Fibroblast of lung (primary cell): Measurements from ENCODE around the gene DNM3. TPM values are rescaled to one million over a fixed set of nuclear protein-coding genes. Genes with fewer than 3 reads are reported as not detected.
A peak's percentile ranks its signal among the peaks of the same experiment; 100 is the strongest.

Source experiments
- DNase-seq, 2 donors: peaks; one replicate each; pipeline versions ENCODE4 v3.0.0 to v3.0.0-alpha.2; 2010; ENCODE audit warnings: low read depth in 2 of 2
- H2AFZ ChIP-seq: 2 replicates; pipeline ENCODE4 v1.5.1; 2012; ENCODE audit warnings: low read length, control low read depth, inconsistent platforms
- H3K27ac ChIP-seq: 2 replicates; pipeline ENCODE4 v1.5.1; 2011; ENCODE audit warnings: low read length, control low read depth; ENCODE audit not compliant: insufficient read depth
- H3K27me3 ChIP-seq: 2 replicates; pipeline ENCODE4 v1.5.1; 2011; ENCODE audit warnings: mild to moderate bottlenecking, low read length; ENCODE audit not compliant: control insufficient read depth, insufficient read depth
- H3K36me3 ChIP-seq: 2 replicates; pipeline ENCODE4 v1.5.1; 2011; ENCODE audit warnings: low read length; ENCODE audit not compliant: control insufficient read depth, insufficient read depth
- H3K4me1 ChIP-seq: 2 replicates; pipeline ENCODE4 v1.5.1; 2011; ENCODE audit warnings: low read length; ENCODE audit not compliant: control insufficient read depth, insufficient read depth; ENCODE audit errors: extremely low read depth
- H3K4me2 ChIP-seq: 2 replicates; pipeline ENCODE4 v1.5.1; 2011; ENCODE audit warnings: low read length, control low read depth; ENCODE audit not compliant: insufficient read depth; ENCODE audit errors: extremely low read depth
- H3K4me3 ChIP-seq, 4 experiments: fragments of 200-600 bp in 1 of 4; sonication (generic) in 1 of 4; replicated peaks in 1 of 4; 2 replicates each; pipeline ENCODE4 v1.5.1; 2011 to 2016; ENCODE audit warnings: low read length in 4 of 4, low read depth in 3 of 4, mild to moderate bottlenecking in 3 of 4, control low read depth in 2 of 4, inconsistent platforms in 1 of 4, mixed read lengths in 1 of 4; ENCODE audit not compliant: insufficient read depth in 1 of 4; ENCODE audit errors: control extremely low read depth in 1 of 4
- H3K79me2 ChIP-seq: 2 replicates; pipeline ENCODE4 v1.5.1; 2012; ENCODE audit warnings: mild to moderate bottlenecking, low read length, inconsistent platforms; ENCODE audit not compliant: control insufficient read depth, insufficient read depth
- H3K9ac ChIP-seq: 2 replicates; pipeline ENCODE4 v1.5.1; 2011; ENCODE audit warnings: mild to moderate bottlenecking, low read length, control low read depth; ENCODE audit not compliant: insufficient read depth
- H3K9me3 ChIP-seq: 2 replicates; pipeline ENCODE4 v1.5.1; 2012; ENCODE audit warnings: low read depth, low read length; ENCODE audit not compliant: control insufficient read depth, insufficient read depth
- H4K20me1 ChIP-seq: 2 replicates; pipeline ENCODE4 v1.5.1; 2011; ENCODE audit warnings: low read length; ENCODE audit not compliant: control insufficient read depth, insufficient read depth; ENCODE audit errors: extremely low read depth
- CTCF ChIP-seq, 2 donors: IDR thresholded peaks in 1 of 2; conservative IDR thresholded peaks in 1 of 2; 1 replicate in 1 of 2; 2 replicates in 1 of 2; pipeline ENCODE4 v1.5.1; 2011 to 2012; ENCODE audit warnings: low read length in 2 of 2, control low read depth in 1 of 2, inconsistent platforms in 1 of 2, low read depth in 1 of 2, mild to moderate bottlenecking in 1 of 2
- EZH2 ChIP-seq: IDR thresholded peaks from 2 replicates; pipeline ENCODE4 v1.5.1; 2012; ENCODE audit warnings: low read length, control low read depth, mild to moderate bottlenecking; ENCODE audit errors: missing control alignments
- polyA plus RNA-seq, 2 donors: library from polyadenylated mRNA; depleted of rRNA in 1 of 2; stranded (reverse) in 1 of 2; unstranded in 1 of 2; fragments of >200 nt; gene quantifications; 2 replicates each; pipeline ENCODE4 v1.2.1, GENCODE V29; 2011 to 2012; ENCODE audit warnings: missing spikeins in 1 of 2
- total RNA-seq: library from RNA; depleted of rRNA; stranded (reverse); fragments of >200 nt; gene quantifications from 2 replicates; pipeline ENCODE4 v1.2.1, GENCODE V29; 2014

DNM3 gene
- total and polyA plus RNA-seq, 2 donors (not counting 1 experiment from before 2014, with no cell fraction given) = 1.6 to 3.6 TPM

DNA sequence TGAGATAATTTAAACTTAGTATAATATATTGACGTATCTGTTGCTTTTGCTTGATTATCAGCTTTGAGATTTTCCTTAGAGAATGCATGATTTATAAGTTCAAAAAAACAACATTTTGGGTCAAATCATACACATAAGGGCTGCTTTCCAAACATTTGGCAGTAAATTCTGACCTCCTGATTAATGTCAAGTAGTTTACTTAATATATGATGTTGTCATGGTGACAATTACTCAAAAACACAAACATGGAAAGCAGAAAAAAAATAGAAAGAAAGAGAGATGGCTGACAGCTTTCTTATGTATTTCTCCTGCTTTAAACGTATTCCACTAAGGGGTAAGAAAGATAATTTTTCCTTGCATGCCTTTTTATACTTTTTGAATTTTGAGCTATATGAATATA lies 320.9 kb downstream of the DNM3 start:
- DNase-seq = no peak
- Histone ChIP-seq H3K27me3 (no peaks in the 10 kb centered on the region), H3K4me3 (no peak overlapping the region), H3K4me1 (no peaks in the 10 kb centered on the region), H3K9ac (no peak overlapping the region), H3K9me3 (no peaks in the 10 kb centered on the region), H3K27ac (no peak overlapping the region), H4K20me1 (no peaks in the 10 kb centered on the region), H2AFZ (no peak overlapping the region), H3K4me2 (no peak overlapping the region), H3K79me2 (no peaks in the 10 kb centered on the region), H3K36me3 (no peaks in the 10 kb centered on the region)
- TF ChIP-seq EZH2 = no peak
- TF ChIP-seq CTCF (conservative IDR thresholded peaks at IDR 0.05 in 1 of 2, IDR thresholded peaks at IDR 0.05 in 1 of 2; ENCODE audit: low read depth in 1 of 2, low read length in 2 of 2) = no peak

DNA sequence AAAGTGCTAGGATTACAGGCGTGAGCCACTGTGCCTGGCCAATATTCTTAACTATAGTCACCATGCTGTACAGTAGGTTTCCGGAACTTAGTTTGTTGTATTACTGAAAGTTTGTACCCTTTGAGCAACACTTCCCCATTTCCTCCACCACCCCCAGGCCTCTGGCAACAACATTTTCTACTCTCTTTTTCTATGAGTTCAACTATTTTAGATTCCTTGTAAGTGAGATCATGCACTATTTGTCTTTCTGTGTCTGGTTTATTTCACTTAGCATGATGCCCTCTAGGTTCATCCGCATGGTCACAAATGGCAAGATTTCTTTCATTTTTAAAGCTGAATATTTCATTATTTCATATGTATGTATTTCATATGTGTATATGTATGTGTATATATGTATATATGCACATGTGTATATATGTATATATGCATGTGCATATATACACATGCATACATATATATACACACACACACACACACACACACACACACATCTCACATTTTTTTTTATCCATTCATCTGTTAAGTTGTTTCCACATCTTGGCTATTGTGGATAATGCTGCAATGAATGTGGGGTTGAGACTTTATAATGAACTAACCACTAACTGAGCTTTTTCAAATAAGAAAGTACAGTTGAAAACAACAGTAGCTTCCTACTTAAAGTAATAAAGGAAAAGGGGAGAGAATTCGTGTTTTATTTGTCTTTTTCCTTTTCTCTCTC lies 322.4 kb downstream of the DNM3 start:
- Histone ChIP-seq H3K4me2 (no peak overlapping the region), H3K4me1 (peaks cover 5% of the 10 kb centered on the region)
- peak; percentile 46 to 74 for DNase-seq

GRCh38 chr1:172165403-172165802 lies 324.1 kb downstream of the DNM3 start:
- Histone ChIP-seq H3K27ac (no peak overlapping the region), H3K9ac (no peak overlapping the region), H3K9me3 (no peaks in the 10 kb centered on the region), H3K36me3 (no peaks in the 10 kb centered on the region), H3K4me3 (no peak overlapping the region), H4K20me1 (no peaks in the 10 kb centered on the region), H3K4me2 (no peak overlapping the region), H3K79me2 (no peaks in the 10 kb centered on the region), H3K4me1 (peaks cover 5% of the 10 kb centered on the region), H3K27me3 (no peaks in the 10 kb centered on the region), H2AFZ (no peak overlapping the region)
- no peak for DNase-seq
- no peak for TF ChIP-seq CTCF (conservative IDR thresholded peaks at IDR 0.05 in 1 of 2, IDR thresholded peaks at IDR 0.05 in 1 of 2; ENCODE audit: low read depth in 1 of 2, low read length in 2 of 2)
- TF ChIP-seq EZH2 = no peak

More for the DNA sequence above, 322.4 kb downstream of the DNM3 start:
- no peak for TF ChIP-seq CTCF (conservative IDR thresholded peaks at IDR 0.05 in 1 of 2, IDR thresholded peaks at IDR 0.05 in 1 of 2; ENCODE audit: low read depth in 1 of 2, low read length in 2 of 2)
- no peak for TF ChIP-seq EZH2
- Histone ChIP-seq H4K20me1 (no peaks in the 10 kb centered on the region), H2AFZ (no peak overlapping the region), H3K9ac (no peak overlapping the region), H3K36me3 (no peaks in the 10 kb centered on the region), H3K27me3 (no peaks in the 10 kb centered on the region), H3K27ac (no peak overlapping the region), H3K9me3 (no peaks in the 10 kb centered on the region), H3K79me2 (no peaks in the 10 kb centered on the region), H3K4me3 (no peak overlapping the region)
